Measurements from ENCODE around the gene MARK3. TPM values are rescaled to one million over a fixed set of nuclear protein-coding genes. Genes with fewer than 3 reads are reported as not detected.

The MARK3 gene
- total RNA-seq, 4 donors from 2014 or later: 61.3 to 98.0 (median 78.8) TPM

DNA sequence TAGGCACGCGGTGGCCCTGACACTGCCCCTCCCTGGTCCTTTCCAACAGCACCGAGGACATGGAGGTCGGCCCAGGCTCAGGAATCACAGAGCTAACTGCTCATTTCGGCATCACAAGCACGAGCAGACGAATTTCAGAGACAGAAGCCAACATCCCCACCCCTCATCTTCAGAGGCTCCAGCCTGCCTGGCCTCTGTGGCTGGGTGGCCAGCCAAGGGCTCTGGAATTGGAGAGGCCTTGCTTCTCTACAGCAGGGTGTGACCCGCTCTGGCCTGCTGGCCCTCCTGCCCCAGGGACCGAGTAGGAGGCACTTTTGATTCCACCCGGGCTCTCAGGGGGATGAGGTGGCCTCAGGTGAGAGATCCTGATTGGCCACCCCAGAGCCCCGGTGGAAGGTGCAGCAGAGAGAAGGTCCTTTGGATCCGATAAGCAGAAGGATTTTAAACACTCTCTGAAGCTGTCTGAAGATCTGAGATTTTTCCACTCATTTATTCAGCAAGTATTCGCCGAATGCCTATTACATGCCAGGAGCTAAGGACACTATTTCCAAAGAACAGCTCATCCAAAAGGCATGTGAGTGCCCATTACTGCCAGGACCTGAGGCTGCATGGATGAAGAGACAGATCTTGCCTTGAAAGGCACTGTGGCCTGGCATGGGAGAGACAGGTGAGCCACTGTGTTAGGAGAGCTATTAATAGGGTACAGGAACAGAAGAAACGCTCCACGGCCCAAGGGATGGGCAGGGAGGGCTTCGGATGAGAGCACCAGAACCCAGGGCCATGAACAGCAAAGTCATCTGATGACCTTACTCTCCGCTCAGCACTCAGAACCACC, 167.0 kb downstream of the MARK3 start:
- 62 to 72% methylated on average over 5 to 17 of the region's 18 CpGs for WGBS, 2 donors (ENCODE audit: low coverage in 1 of 2)
- intact Hi-C loops (cut with DNase I; ENCODE audit: low total_unique reads): no loop called here
- H3K36me3 ChIP-seq: no peaks in the 10 kb centered on the region
- TF ChIP-seq EP300 (IDR thresholded peaks at IDR 0.05; ENCODE audit: low read depth) (no peak), CTCF (IDR thresholded peaks at IDR 0.05) (no peak), POLR2A (IDR thresholded peaks at IDR 0.05) (no peak), POLR2AphosphoS5 (IDR thresholded peaks at IDR 0.05) (no peak)
- in situ Hi-C loops (cut with MboI; ENCODE audit: low pct_ligation_motif_present in 1 of 4, low pct_unique_long_range_greater_than_20kb in 1 of 4, low sequenced_read_pairs in 3 of 4): loop anchor here in 1 of 4 donors (10.0 kb wide), 1 partner anchor 47 kb away; no protein-coding TSS in a partner anchor
- no peak overlapping the region for H3K4me3 ChIP-seq
- H3K9me3 ChIP-seq: no peaks in the 10 kb centered on the region
- H3K27ac ChIP-seq: peak overlapping the region; percentile 72 to 89 (median 82)
- DNase-seq: no peak
- peaks cover 23 to 44% (median 28%) of the 10 kb centered on the region in 4 donors for H3K4me1 ChIP-seq
- no peaks in the 10 kb centered on the region for H3K27me3 ChIP-seq

DNA sequence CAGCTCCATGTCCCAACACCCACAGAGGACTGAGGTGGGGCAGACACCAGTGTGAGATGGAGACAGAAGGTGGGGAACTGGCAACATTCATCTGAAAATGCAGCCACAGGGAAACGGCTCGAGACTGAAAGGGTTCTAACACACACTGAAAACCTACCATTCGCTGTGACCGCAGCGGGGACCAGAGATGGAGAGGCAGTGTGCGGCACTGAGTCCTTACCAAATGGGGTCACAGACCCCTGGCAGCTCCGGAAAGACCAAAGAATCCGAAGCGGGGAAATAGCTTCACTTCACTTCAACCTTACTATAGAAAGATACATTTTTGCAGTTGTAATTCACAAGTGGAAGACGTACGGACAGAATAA, 167.6 kb downstream of the MARK3 start:
- no peaks in the 10 kb centered on the region for H3K9me3 ChIP-seq
- 97 to 100% methylated on average over 2 to 11 of the region's 11 CpGs for WGBS, 2 donors (ENCODE audit: low coverage in 1 of 2)
- H3K36me3 ChIP-seq: no peaks in the 10 kb centered on the region
- peaks cover 25 to 50% (median 28%) of the 10 kb centered on the region in 4 donors for H3K4me1 ChIP-seq
- no peak for TF ChIP-seq POLR2AphosphoS5 (IDR thresholded peaks at IDR 0.05)
- H3K27me3 ChIP-seq: no peaks in the 10 kb centered on the region
- in situ Hi-C loops (cut with MboI; ENCODE audit: low pct_ligation_motif_present in 1 of 4, low pct_unique_long_range_greater_than_20kb in 1 of 4, low sequenced_read_pairs in 3 of 4) (loop anchor here in 1 of 4 donors (10.0 kb wide), 1 partner anchor 48 kb away; no protein-coding TSS in a partner anchor), intact Hi-C loops (cut with DNase I; ENCODE audit: low total_unique reads) (loop anchor here (1.0 kb wide), 1 partner anchor 25 kb away; no protein-coding TSS in a partner anchor)
- H3K4me3 ChIP-seq: no peak overlapping the region
- peak; percentile 6 for DNase-seq
- peak overlapping the region; percentile 72 to 89 (median 82) for H3K27ac ChIP-seq

Small RNA genes lying within 50 kb of the gene (small RNA-seq; reads per million reads assigned to genes)
- 0 reads per million in 4 donors for gene RNU7-160P
- gene SNORA28: 21.2 to 53.0 (median 27.2) reads per million in 4 donors

Other genes with a start within 250 kb of the MARK3 start
- gene EIF5, start 51.2 kb upstream of the MARK3 start, total RNA-seq: 100 to 1,000 TPM; 210 to 312 (median 266) TPM
- 1,000 to 10,000 TPM in 3 of 4 donors, 100 to 1,000 TPM in 1; 504 to 5,877 (median 3,263) TPM for gene CKB, start 137.4 kb downstream of the MARK3 start, total RNA-seq
- 10 to 100 TPM; 12.2 to 38.2 (median 14.1) TPM for gene TRMT61A, start 143.8 kb downstream of the MARK3 start, total RNA-seq
- gene BAG5, start 177.2 kb downstream of the MARK3 start, total RNA-seq: 10 to 100 TPM; 10.8 to 26.3 (median 23.9) TPM
- gene COA8, start 177.5 kb downstream of the MARK3 start, total RNA-seq: 10 to 100 TPM in 2 of 4 donors, 1 to 10 TPM in 1, not detected in 1; 1.5 to 17.1 (median 15.2) TPM
- gene KLC1, start 243.8 kb downstream of the MARK3 start, total RNA-seq: 100 to 1,000 TPM; 205 to 427 (median 291) TPM